Smooth muscle cell of the umbilical artery (primary cell): ENCODE measurements around the gene PADI1. TPM values are rescaled to one million over a fixed set of nuclear protein-coding genes. Genes with fewer than 3 reads are reported as not detected.

ENCODE experiments used
- total RNA-seq: library from RNA; depleted of rRNA; stranded (reverse); fragments of >200 nt; gene quantifications from 2 replicates; pipeline ENCODE4 v1.2.3, GENCODE V29; 2014

Gene PADI1, protein sequence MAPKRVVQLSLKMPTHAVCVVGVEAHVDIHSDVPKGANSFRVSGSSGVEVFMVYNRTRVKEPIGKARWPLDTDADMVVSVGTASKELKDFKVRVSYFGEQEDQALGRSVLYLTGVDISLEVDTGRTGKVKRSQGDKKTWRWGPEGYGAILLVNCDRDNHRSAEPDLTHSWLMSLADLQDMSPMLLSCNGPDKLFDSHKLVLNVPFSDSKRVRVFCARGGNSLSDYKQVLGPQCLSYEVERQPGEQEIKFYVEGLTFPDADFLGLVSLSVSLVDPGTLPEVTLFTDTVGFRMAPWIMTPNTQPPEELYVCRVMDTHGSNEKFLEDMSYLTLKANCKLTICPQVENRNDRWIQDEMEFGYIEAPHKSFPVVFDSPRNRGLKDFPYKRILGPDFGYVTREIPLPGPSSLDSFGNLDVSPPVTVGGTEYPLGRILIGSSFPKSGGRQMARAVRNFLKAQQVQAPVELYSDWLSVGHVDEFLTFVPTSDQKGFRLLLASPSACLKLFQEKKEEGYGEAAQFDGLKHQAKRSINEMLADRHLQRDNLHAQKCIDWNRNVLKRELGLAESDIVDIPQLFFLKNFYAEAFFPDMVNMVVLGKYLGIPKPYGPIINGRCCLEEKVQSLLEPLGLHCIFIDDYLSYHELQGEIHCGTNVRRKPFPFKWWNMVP
- under 0.01 and 0.18 TPM in 2 replicates for total RNA-seq

GRCh38 chr1:17204546-17205440 lies at the start of gene PADI1:
PADI1 (plus strand) TSS chr1:17205128; CDS start chr1:17205218, 90 bp downstream.

GRCh38 chr1:17248781-17249180 lies 43.9 kb downstream of the PADI1 start, which contains the start of gene PADI3:
PADI3 (plus strand) TSS chr1:17249098; CDS start chr1:17249138, 40 bp downstream.

Other genes starting within 250 kb of the PADI1 start
- 34.6 and 44.5 TPM in 2 replicates for gene MFAP2, start 224.5 kb upstream of the PADI1 start, total RNA-seq
- gene ATP13A2, start 193.2 kb upstream of the PADI1 start, total RNA-seq, result 38.9 and 85.3 TPM in 2 replicates
- 96.5 and 99.8 TPM in 2 replicates for gene SDHB, start 151.1 kb upstream of the PADI1 start, total RNA-seq
- 0.18 TPM in 1 of 2 replicates, not detected in the other for gene PADI2, start 85.7 kb upstream of the PADI1 start, total RNA-seq
- under 0.01 and 0.14 TPM in 2 replicates for gene PADI3, start 44.0 kb downstream of the PADI1 start, total RNA-seq
- not detected in 2 replicates for gene PADI4, start 103.1 kb downstream of the PADI1 start, total RNA-seq
- gene PADI6, start 167.1 kb downstream of the PADI1 start, total RNA-seq, result not detected in 2 replicates
- gene RCC2, start 234.5 kb downstream of the PADI1 start, total RNA-seq, result 60.3 and 64.3 TPM in 2 replicates